ENCODE measurements around the gene PHYKPL. TPM values are rescaled to one million over a fixed set of nuclear protein-coding genes. Genes with fewer than 3 reads are reported as not detected.

PHYKPL gene
- total and polyA plus RNA-seq, 2 of the 8 experiments (the other 6 are each of a cell fraction or from before 2014, with no cell fraction given): 25.1 to 32.1 TPM

DNA sequence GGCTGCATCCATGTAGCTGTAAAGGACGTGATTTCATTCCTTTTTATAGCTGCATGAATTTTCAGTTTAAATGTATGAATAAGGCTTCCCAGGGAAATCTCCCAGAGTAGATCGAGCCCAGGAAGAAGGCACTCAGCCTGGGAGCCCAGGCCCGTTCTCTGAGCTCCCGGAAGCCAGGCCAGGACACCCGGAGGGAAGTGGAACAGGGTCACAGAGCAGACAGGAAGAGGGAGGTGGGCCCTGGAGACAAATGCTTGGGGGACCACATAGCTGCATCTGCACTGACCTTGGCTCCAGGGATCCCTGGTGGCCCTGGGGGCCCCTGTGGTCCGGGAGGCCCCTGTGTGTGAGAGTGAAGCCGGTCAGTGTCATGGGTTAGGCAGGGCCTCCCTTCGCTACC is 19.7 kb upstream of the PHYKPL start:
- H2AK5ac ChIP-seq (ENCODE audit: low read depth, low read length): no peak overlapping the region
- H4K8ac ChIP-seq (ENCODE audit: extremely low read depth, insufficient read depth, low read length): no peak overlapping the region; the same call in 1 of the 2 replicates
- H2BK20ac ChIP-seq (ENCODE audit: low read length): no peak overlapping the region
- H4K91ac ChIP-seq (replicated peaks; ENCODE audit: insufficient read length, low read length): no peak overlapping the region
- H2BK5ac ChIP-seq (ENCODE audit: low read depth, low read length): no peak overlapping the region
- DNase-seq (ENCODE audit: low read depth in 1 of 2, low spot score in 2 of 2) (no peak), FAIRE-seq (no peak)
- H3K27me3 ChIP-seq (replicated peaks in 1 of 4; ENCODE audit: control insufficient read depth in 3 of 4, extremely low read depth in 1 of 4, insufficient read depth in 3 of 4, low read length in 3 of 4): no peaks in the 10 kb centered on the region; a peak in 2 of 7 replicates
- no peaks in the 10 kb centered on the region for H3K79me1 ChIP-seq (ENCODE audit: low read depth, low read length)
- CTCF ChIA-PET (ENCODE audit: partially characterized antibody): interaction anchor here (0.8 to 4.7 kb wide), 7 partner anchors 18 to 719 kb away, joined by 3 to 20 read pairs (median 4); partner anchors contain the start of gene COL23A1
- 85% methylated on average over 8 of the region's 8 CpGs; no CpG with 5 or more reads in 1 of the 2 experiments for WGBS, 2 experiments (ENCODE audit: extremely low coverage in 1 of 2, insufficient coverage in 1 of 2, insufficient read length in 1 of 2, insufficient replicate concordance in 2 of 2, low coverage in 1 of 2, low lambda C conversion rate in 2 of 2, missing lambda C conversion rate in 1 of 2)
- no peak overlapping the region for H3K27ac ChIP-seq (ENCODE audit: low read depth, low read length)
- H2BK120ac ChIP-seq (replicated peaks; ENCODE audit: low read depth, low read length): no peak overlapping the region
- H3K36me3 ChIP-seq (ENCODE audit: control insufficient read depth in 2 of 4, insufficient read depth in 4 of 4, low read length in 3 of 4): no peaks in the 10 kb centered on the region
- no peak overlapping the region for H3K4me3 ChIP-seq (ENCODE audit: extremely low read depth in 1 of 4, insufficient read depth in 2 of 4, low read depth in 3 of 4, low read length in 4 of 4)
- peaks cover 0 to 5% (median 2%) of the 10 kb centered on the region in 4 experiments; a peak in 5 of 7 replicates for H3K4me1 ChIP-seq (replicated peaks in 1 of 4; ENCODE audit: control insufficient read depth in 3 of 4, insufficient read depth in 4 of 4, low read length in 3 of 4)
- H3K23ac ChIP-seq (ENCODE audit: insufficient read length): no peak overlapping the region
- no peaks in the 10 kb centered on the region for H3K9me3 ChIP-seq (ENCODE audit: insufficient read depth in 2 of 2, low read depth in 1 of 2, low read length in 1 of 2)
- no peak overlapping the region for H3K18ac ChIP-seq (ENCODE audit: extremely low read depth, low read length)
- no peak overlapping the region for H3K4ac ChIP-seq (replicated peaks; ENCODE audit: insufficient read length, low read depth, low read length)
- H3K4me2 ChIP-seq (ENCODE audit: insufficient read depth in 1 of 2, low read depth in 2 of 2, low read length in 2 of 2): no peak overlapping the region
- H3K14ac ChIP-seq (ENCODE audit: insufficient read length): no peak overlapping the region
- no peak overlapping the region for H2BK15ac ChIP-seq (ENCODE audit: low read length)
- H4K20me1 ChIP-seq (replicated peaks in 1 of 2; ENCODE audit: control insufficient read depth in 1 of 2, insufficient read depth in 2 of 2, low read length in 2 of 2): no peaks in the 10 kb centered on the region
- POLR2A ChIA-PET (ENCODE audit: partially characterized antibody): interaction anchor here (0.9 to 1.7 kb wide), 2 partner anchors 11 to 18 kb away, joined by 3 to 4 read pairs; no protein-coding TSS in a partner anchor
- no peak overlapping the region for H2AFZ ChIP-seq (ENCODE audit: low read length)
- no peaks in the 10 kb centered on the region for H3K23me2 ChIP-seq (ENCODE audit: low read depth, low read length)
- no peak overlapping the region for H4K5ac ChIP-seq (ENCODE audit: insufficient read length, low read depth, low read length)
- H3K9ac ChIP-seq (replicated peaks in 1 of 4; ENCODE audit: extremely low read depth in 1 of 4, low read depth in 3 of 4, low read length in 3 of 4): no peak overlapping the region
- H2BK12ac ChIP-seq (ENCODE audit: low read depth, low read length): no peak overlapping the region
- H3K56ac ChIP-seq (replicated peaks; ENCODE audit: insufficient read length, low read depth, low read length): no peak overlapping the region
- no peaks in the 10 kb centered on the region for H3K79me2 ChIP-seq (ENCODE audit: control insufficient read depth in 1 of 2, insufficient read depth in 2 of 2, low read length in 2 of 2)
- TF ChIP-seq POLR2A (IDR thresholded peaks at IDR 0.05; ENCODE audit: control extremely low read depth in 1 of 2, low read depth in 2 of 2, low read length in 2 of 2) (no peak), RBBP5 (IDR thresholded peaks at IDR 0.05; ENCODE audit: borderline replicate concordance, low read depth, low read length) (no peak), JUND (IDR thresholded peaks at IDR 0.05; ENCODE audit: low read length) (no peak), KDM4A (IDR thresholded peaks at IDR 0.05; ENCODE audit: low read depth, low read length, severe bottlenecking) (no peak), SP1 (IDR thresholded peaks at IDR 0.05; ENCODE audit: low read depth, low read length) (no peak), PHF8 (conservative IDR thresholded peaks at IDR 0.05; ENCODE audit: low read depth, low read length) (no peak), SIX5 (IDR thresholded peaks at IDR 0.05; ENCODE audit: low read depth, low read length) (no peak), SAP30 (IDR thresholded peaks at IDR 0.05; ENCODE audit: insufficient read depth, insufficient replicate concordance, low read length) (no peak), TAF7 (optimal IDR thresholded peaks at IDR 0.05; ENCODE audit: borderline replicate concordance, low read depth, low read length) (no peak)
- TF ChIP-seq, protein P1, sequence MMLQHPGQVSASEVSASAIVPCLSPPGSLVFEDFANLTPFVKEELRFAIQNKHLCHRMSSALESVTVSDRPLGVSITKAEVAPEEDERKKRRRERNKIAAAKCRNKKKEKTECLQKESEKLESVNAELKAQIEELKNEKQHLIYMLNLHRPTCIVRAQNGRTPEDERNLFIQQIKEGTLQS (IDR thresholded peaks at IDR 0.05; ENCODE audit: insufficient read depth, low read depth, low read length): no peak
- TF ChIP-seq, protein P2, sequence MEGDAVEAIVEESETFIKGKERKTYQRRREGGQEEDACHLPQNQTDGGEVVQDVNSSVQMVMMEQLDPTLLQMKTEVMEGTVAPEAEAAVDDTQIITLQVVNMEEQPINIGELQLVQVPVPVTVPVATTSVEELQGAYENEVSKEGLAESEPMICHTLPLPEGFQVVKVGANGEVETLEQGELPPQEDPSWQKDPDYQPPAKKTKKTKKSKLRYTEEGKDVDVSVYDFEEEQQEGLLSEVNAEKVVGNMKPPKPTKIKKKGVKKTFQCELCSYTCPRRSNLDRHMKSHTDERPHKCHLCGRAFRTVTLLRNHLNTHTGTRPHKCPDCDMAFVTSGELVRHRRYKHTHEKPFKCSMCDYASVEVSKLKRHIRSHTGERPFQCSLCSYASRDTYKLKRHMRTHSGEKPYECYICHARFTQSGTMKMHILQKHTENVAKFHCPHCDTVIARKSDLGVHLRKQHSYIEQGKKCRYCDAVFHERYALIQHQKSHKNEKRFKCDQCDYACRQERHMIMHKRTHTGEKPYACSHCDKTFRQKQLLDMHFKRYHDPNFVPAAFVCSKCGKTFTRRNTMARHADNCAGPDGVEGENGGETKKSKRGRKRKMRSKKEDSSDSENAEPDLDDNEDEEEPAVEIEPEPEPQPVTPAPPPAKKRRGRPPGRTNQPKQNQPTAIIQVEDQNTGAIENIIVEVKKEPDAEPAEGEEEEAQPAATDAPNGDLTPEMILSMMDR (IDR thresholded peaks at IDR 0.05; ENCODE audit: control extremely low read depth in 1 of 3, insufficient read depth in 1 of 3, low read depth in 1 of 3, low read length in 3 of 3): no peak
